Activated naive CD8-positive, alpha-beta T cell (primary cell): ENCODE data around the gene NSUN4.
A peak's percentile ranks its signal among the peaks of the same experiment; 100 is the strongest.
"Not testable (repeated sequence)": the region's sequence is repeated elsewhere in the genome, so short reads cannot be mapped to it uniquely, and the experiment has no call there.

ENCODE experiments used
- H3K27ac Mint-ChIP-seq: one replicate; pipeline ENCODE4 v1.8.0; 2021; ENCODE audit warnings: mixed read lengths
- H3K27me3 Mint-ChIP-seq: one replicate; pipeline ENCODE4 v1.8.0; 2021; ENCODE audit warnings: mixed read lengths
- H3K36me3 Mint-ChIP-seq: one replicate; pipeline ENCODE4 v1.8.0; 2021; ENCODE audit warnings: mixed read lengths
- H3K4me1 Mint-ChIP-seq: one replicate; pipeline ENCODE4 v1.8.0; 2021; ENCODE audit warnings: low read depth, mixed read lengths
- H3K4me3 Mint-ChIP-seq: one replicate; pipeline ENCODE4 v1.8.0; 2021; ENCODE audit warnings: mild to moderate bottlenecking, mixed read lengths
- H3K9me3 Mint-ChIP-seq: one replicate; pipeline ENCODE4 v1.8.0; 2021; ENCODE audit warnings: low read depth, mixed read lengths

NSUN4 gene

DNA sequence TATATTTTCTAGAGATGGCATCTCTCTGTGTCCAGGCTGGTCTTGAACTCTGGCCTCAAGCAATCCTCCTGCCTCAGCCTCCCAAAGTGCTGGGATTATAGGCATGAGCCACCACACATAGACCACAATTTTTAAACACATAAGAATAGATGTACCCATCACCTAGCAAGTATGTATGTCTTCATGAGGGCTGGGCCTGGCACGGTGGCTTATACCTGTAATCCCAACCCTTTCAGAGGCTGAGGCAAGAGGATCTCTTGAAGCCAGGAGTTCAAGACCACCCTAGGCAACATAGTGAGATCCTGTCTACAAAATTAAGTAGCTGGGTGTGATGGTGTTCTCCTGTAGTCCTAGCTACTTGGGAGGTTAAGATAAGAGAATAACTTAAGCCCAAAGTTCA lies 23.3 kb upstream of the NSUN4 start:
- no peaks in the 10 kb centered on the region for H3K4me1 Mint-ChIP-seq
- H3K36me3 Mint-ChIP-seq = peaks cover 9% of the 10 kb centered on the region
- no peak overlapping the region for H3K4me3 Mint-ChIP-seq
- no peaks in the 10 kb centered on the region for H3K9me3 Mint-ChIP-seq
- H3K27ac Mint-ChIP-seq = peak overlapping the region; percentile 3
- no peaks in the 10 kb centered on the region for H3K27me3 Mint-ChIP-seq

DNA sequence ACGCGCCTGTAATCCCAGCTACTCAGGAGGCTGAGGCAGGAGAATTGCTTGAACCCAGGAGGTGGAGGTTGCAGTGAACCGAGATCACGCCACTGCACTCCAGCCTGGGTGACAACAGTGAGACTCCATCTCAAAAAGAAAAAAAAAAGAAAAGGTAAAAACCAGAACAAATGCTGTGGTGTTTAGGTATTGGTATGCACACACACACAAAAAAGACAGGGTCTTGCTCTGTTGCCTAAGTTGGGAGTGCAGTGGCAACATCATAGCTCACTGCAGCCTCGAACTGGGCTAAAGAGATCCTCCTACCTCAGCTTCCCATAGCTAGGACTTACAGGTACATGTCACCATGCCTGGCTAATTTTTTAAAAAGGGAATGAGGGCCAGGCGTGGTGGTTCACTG lies 21.3 kb upstream of the NSUN4 start:
- not testable (repeated sequence) for H3K27ac Mint-ChIP-seq, H3K4me3 Mint-ChIP-seq, H3K36me3 Mint-ChIP-seq, H3K9me3 Mint-ChIP-seq, H3K4me1 Mint-ChIP-seq, H3K27me3 Mint-ChIP-seq

DNA sequence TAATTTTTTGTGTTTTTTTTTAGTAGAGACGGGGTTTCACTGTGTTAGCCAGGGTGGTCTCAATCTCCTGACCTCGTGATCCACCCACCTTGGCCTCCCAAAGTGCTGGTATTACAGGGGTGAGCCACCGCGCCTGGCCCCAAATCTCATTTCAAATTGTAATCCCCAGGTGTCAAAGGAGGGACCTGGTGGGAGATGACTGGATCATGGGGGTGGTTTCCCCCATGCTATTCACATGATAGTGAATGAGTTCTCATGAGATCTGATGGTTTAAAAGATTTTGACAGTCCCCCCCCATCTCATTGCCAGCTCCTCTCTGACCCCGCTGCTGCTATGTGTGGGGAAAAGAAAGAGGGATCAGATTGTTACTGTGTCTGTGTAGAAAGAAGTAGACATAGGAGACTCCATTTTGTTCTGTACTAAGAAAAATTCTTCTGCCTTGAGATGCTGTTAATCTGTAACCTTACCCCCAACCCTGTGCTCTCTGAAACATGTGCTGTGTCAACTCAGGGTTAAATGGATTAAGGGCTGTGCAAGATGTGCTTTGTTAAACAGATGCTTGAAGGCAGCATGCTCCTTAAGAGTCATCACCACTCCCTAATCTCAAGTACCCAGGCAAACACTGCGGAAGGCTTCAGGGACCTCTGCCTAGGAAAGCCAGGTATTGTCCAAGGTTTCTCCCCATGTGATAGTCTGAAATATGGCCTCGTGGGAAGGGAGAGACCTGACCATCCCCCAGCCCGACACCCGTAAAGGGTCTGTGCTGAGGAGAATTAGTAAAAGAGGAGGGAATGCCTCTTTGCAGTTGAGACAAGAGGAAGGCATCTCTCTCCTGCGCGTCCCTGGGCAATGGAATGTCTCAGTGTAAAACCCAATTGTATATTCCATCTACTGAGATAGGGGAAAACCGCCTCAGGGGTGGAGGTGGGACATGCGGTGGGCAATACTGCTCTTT lies 20.4 kb upstream of the NSUN4 start:
- not testable (repeated sequence) for H3K9me3 Mint-ChIP-seq, H3K4me1 Mint-ChIP-seq, H3K27ac Mint-ChIP-seq

DNA sequence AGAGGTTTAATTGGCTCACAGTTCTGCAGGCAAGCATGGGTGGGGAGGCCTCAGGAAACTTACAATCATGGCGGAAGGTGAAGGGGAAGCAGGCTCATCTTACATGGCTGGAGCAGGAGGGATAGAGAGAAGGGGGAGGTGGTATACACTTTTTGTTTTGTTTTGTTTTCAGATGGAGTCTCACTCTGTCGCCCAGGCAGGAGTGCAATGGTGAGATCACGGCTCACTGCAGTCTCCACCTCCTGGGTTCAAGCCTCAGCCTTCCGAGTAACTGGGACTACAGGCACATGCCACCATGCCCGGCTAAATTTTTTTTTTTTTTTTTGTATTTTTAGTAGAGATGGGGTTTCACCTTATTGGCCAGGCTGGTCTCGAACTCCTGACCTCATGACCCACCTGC lies 18.4 kb upstream of the NSUN4 start:
- not testable (repeated sequence) for H3K9me3 Mint-ChIP-seq, H3K4me1 Mint-ChIP-seq, H3K4me3 Mint-ChIP-seq, H3K27me3 Mint-ChIP-seq, H3K36me3 Mint-ChIP-seq, H3K27ac Mint-ChIP-seq

More for the DNA sequence above, 20.4 kb upstream of the NSUN4 start:
- H3K27me3 Mint-ChIP-seq, H3K36me3 Mint-ChIP-seq, H3K4me3 Mint-ChIP-seq: not testable (repeated sequence)

DNA sequence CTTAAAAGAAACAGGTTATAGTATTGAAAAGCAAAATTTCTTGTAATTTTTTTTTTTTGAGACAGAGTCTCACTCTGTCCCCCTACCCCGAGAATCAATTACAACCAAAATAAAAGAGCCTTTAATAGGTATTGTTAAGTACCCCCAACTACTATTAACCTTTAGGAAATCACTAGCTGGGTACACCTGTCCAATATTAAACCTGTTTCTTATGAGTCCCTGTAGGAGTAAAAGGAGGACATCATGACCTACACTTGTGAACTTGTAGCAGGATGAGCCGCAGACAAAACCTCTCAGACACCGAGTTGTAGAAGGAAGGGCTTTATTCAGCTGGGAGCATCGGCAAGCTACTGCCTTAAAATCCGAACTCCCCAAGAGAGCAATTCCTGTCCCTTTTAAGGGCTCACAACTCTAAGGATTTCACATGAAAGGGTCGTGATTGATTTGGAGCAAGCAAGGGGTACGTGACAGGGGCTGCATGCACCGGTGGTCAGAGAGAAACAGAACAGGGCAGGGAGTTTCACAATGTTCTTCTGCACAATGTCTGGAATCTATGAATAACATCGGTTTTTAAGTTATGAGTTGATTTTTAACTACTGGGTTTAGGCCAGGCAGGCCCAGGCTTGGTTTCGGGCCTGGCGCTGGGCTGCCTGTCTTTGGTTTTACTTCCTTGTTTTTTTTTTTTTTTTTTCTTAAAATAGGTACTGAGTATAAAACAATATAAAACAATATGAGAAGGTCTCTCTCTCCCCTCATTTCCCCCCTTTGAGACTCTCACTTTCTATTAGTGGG lies 15.1 kb upstream of the NSUN4 start:
- not testable (repeated sequence) for H3K4me3 Mint-ChIP-seq, H3K27me3 Mint-ChIP-seq, H3K36me3 Mint-ChIP-seq, H3K27ac Mint-ChIP-seq, H3K9me3 Mint-ChIP-seq, H3K4me1 Mint-ChIP-seq

DNA sequence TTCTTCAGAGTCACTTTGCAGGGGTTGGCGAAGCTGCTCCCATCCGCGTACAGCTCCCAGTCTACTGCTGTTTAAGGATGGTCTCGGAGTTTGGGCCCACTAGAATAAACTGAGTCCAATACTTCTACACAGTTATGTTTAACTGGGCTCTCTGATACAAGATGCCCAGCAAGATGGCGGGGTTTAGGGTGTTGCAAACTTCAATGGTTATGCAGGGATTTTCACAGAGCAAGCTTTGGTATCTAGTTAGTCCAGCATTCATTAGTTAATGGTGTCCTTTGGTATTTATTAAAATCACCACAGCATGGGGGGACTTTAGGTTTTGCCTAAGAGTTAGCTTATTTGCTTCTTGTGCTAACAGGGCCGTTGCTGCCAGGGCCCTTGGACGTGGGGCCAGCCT lies 12.4 kb upstream of the NSUN4 start:
- not testable (repeated sequence) for H3K27ac Mint-ChIP-seq, H3K4me1 Mint-ChIP-seq, H3K27me3 Mint-ChIP-seq, H3K4me3 Mint-ChIP-seq, H3K36me3 Mint-ChIP-seq, H3K9me3 Mint-ChIP-seq

DNA sequence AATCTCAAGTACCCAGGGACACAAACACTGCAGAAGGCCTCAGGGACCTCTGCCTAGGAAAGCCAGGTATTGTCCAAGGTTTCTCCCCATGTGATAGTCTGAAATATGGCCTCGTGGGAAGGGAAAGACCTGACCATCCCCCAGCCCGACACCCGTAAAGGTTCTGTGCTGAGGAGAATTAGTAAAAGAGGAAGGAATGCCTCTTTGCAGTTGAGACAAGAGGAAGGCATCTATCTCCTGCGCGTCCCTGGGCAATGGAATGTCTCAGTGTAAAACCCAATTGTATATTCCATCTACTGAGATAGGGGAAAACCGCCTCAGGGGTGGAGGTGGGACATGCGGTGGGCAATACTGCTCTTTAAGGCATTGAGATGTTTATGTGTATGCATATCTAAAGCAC lies 10.8 kb upstream of the NSUN4 start:
- not testable (repeated sequence) for H3K27ac Mint-ChIP-seq, H3K4me3 Mint-ChIP-seq, H3K4me1 Mint-ChIP-seq, H3K9me3 Mint-ChIP-seq, H3K27me3 Mint-ChIP-seq, H3K36me3 Mint-ChIP-seq

DNA sequence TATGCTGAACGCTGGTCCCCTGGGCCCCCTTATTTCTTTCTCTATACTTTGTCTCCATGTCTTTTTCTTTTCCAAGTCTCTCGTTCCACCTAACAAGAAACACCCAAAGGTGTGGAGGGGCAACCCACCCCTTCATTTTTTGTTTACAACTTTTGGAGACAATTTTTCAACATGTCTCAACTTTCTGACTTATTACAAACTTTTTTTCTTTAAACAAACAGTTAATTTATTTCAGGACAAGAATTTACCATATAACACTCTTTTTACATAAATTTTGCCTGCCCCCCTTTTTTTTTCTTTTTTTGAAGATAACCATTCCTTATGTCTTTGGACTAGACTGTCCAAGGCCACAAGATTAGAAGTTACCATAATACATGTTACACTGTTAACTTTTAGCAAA lies 10.2 kb upstream of the NSUN4 start:
- H3K9me3 Mint-ChIP-seq, H3K4me3 Mint-ChIP-seq, H3K27me3 Mint-ChIP-seq, H3K4me1 Mint-ChIP-seq, H3K36me3 Mint-ChIP-seq, H3K27ac Mint-ChIP-seq: not testable (repeated sequence)

DNA sequence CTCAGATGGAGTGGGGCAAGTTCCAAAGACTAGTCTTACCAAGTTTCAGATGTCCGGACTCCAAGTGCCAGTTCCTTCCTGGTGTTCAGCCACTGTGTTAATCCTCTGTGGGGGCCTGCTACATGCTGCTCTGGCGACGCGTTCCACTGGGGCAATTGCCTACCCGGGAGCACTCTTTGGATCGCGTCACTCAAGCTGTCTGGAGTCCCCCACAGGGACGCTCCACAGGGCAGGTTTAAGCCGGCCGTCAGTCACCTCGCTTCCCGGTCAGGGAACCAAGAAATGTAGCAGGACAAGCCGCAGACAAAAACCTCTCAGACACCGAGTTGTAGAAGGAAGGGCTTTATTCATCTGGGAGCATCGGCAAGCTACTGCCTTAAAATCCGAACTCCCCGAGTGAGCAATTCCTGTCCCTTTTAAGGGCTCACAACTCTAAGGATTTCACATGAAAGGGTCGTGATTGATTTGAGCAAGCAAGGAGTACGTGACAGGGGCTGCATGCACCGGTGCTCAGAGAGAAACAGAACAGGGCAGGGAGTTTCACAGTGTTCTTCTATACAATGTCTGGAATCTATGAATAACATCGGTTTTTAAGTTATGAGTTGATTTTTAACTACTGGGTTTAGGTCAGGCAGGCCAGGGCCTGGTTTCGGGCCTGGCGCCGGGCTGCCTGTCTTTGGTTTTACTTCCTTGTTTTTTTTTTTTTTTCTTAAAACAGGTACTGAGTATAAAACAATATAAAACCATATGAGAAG lies 8.6 kb upstream of the NSUN4 start:
- H3K27me3 Mint-ChIP-seq, H3K36me3 Mint-ChIP-seq, H3K4me3 Mint-ChIP-seq, H3K27ac Mint-ChIP-seq, H3K9me3 Mint-ChIP-seq, H3K4me1 Mint-ChIP-seq: not testable (repeated sequence)

DNA sequence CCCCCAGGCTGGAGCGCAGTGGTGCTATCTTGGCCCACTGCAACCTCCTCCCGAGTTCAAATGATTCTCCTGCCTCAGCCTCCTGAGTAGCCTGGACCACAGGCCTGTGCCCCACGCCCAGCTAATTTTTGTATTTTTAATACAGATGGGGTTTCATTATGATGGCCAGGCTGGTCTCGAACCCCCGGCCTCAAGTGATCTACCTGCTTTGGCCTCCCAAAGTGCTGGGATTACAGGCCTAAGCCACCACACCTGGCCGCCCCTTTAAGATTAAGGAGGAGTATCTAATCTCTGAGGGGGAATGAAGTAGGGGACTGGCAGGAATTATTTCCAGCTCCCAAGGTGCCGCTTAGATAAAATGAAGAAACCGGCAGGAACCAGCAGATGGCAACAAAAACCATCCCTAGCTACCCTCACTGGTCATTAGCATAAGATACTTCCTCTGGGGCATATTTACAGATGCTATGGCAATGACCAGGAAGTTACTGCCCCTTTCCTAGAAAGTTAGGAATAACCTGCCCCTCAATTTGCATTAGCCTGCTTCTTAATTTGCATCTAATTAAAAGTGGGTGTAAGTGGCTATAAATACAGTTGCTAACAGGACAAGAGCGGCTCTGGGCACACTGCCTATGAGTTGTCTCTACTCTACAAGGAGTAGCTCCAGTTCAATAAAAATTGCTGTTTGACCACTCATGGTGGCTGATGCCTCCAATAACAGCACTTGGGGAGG lies 7.1 kb upstream of the NSUN4 start:
- Mint-ChIP-seq H3K27me3 (no peaks in the 10 kb centered on the region), H3K27ac (no peak overlapping the region), H3K4me1 (no peaks in the 10 kb centered on the region), H3K9me3 (no peaks in the 10 kb centered on the region), H3K36me3 (peaks cover 3% of the 10 kb centered on the region), H3K4me3 (no peak overlapping the region)

DNA sequence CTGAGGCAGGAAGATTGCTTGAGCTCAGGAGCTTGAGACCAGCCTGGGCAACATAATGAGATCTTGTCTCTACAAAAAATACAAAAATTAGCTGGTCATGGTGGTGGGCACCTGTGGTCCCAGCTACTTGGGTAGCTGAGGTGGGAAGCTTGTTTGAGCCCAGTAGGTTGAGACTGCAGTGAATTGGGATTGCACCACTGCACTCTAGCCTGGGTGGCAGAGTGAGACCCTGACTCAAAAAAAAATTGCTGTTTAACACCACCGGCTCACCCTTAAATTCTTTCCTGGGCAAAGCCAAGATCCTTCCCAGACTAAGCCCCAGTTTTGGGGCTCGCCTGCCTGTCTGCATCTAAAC lies 6.6 kb upstream of the NSUN4 start:
- peaks cover 2% of the 10 kb centered on the region for H3K4me1 Mint-ChIP-seq
- H3K9me3 Mint-ChIP-seq = no peaks in the 10 kb centered on the region
- H3K27ac Mint-ChIP-seq = no peak overlapping the region
- no peaks in the 10 kb centered on the region for H3K27me3 Mint-ChIP-seq
- H3K36me3 Mint-ChIP-seq = peaks cover 3% of the 10 kb centered on the region
- H3K4me3 Mint-ChIP-seq = no peak overlapping the region

DNA sequence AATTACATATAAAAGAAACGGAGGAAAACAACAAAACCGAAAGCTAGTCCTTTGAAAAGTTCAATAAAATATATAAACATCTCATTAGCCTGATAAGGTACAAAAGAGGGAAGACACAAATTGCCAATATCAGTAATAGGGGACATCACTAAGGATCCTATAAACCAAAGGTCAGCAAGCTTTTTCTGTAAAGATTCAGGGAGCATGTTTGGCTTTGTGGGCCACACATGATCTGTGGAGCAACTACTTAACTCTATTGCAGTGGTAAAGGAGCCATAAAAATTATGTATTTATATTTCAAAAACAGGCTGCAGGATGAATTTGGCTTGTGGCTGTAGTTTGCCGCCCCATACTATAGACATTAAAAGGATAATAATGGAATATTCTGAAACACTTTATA lies 5.5 kb upstream of the NSUN4 start:
- Mint-ChIP-seq H3K27ac (no peak overlapping the region), H3K27me3 (no peaks in the 10 kb centered on the region), H3K4me1 (peaks cover 6% of the 10 kb centered on the region), H3K4me3 (no peak overlapping the region), H3K36me3 (peaks cover 3% of the 10 kb centered on the region), H3K9me3 (no peaks in the 10 kb centered on the region)

DNA sequence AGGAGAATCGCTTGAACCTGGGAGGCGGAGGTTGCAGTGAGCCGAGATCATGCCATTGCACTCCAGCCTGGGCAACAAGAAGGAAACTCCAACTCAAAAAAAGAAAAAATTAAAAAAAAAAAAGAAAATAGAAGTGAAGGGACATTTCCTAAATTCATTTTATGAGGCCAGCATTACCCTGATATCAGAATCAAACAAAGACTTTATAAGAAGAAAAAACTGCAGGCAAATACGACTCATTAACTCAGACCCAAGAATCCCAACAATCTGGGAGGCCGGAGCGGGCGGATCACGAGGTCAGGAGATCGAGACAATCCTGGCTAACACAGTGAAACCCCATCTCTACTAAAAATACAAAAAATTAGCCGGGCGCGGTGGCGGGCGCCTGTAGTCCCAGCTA lies 3.2 kb upstream of the NSUN4 start:
- H3K36me3 Mint-ChIP-seq, H3K27me3 Mint-ChIP-seq, H3K27ac Mint-ChIP-seq, H3K9me3 Mint-ChIP-seq, H3K4me3 Mint-ChIP-seq: not testable (repeated sequence)
- peaks cover 20% of the 10 kb centered on the region for H3K4me1 Mint-ChIP-seq

DNA sequence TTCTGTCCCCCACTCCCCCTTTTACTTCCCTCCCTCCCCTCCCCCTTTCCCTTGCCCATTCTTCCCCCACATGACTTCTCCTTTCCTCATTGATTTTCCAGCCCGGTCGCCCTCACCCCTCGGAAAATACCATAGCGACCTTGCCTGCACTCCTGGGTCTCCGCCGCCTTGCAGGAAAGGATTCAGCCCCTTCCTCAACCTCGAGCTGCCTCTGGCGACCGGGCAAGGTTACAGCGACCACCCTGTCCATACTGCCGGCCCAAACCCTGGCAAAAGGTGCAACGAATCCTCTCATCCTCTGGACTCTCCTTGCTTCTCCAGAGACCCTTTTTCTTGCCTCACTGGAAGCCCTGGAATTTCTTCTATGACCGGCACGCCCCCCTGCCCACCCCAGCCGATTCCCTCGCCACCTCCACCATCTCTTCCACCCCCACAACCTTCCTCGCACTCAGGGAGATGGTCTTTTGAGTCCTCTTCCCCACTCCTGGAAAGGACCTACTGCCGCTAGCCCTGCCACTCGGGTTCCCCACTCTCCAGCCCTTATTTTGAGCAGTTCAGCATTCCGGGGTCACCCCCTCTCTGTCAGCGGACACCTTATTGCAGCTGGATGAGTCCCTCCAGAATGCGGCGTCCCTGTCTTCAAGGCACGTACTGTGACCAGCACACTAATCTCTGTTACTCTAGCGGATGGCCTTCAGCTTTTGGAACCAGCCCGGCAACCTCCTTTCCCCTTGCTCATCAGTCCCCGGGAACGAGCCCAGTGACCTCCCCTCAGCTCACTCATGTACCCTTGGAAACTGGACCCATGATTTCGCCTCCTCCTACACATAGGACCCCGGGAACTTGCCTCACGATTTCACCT lies 846 bp downstream of the NSUN4 start:
- peak overlapping the region; percentile 100 for H3K4me3 Mint-ChIP-seq

More for the DNA sequence above, 846 bp downstream of the NSUN4 start:
- Mint-ChIP-seq H3K9me3 (no peaks in the 10 kb centered on the region), H3K4me1 (peaks cover 40% of the 10 kb centered on the region), H3K27ac (peak overlapping the region; percentile 100), H3K27me3 (no peaks in the 10 kb centered on the region), H3K36me3 (peaks cover 4% of the 10 kb centered on the region)
